KMS-11 (cell line): ENCODE data around the gene SPAG17.

ENCODE experiments used
- H2AFZ ChIP-seq: fragments of 200-600 bp; sonication (generic); 2 replicates; pipeline ENCODE4 v1.6.1; 2016; ENCODE audit warnings: antibody characterized with exemption, mixed run types, low read depth
- H3K27ac ChIP-seq: fragments of 200-600 bp; sonication (generic); 2 replicates; pipeline ENCODE4 v1.6.1; 2016; ENCODE audit warnings: mild to moderate bottlenecking, mixed run types
- H3K27me3 ChIP-seq: fragments of 200-600 bp; sonication (generic); 2 replicates; pipeline ENCODE4 v1.6.1; 2017; ENCODE audit warnings: mild to moderate bottlenecking, low read depth, mixed run types, moderate library complexity; ENCODE audit not compliant: insufficient read depth
- H3K36me3 ChIP-seq: fragments of 200-600 bp; sonication (generic); 2 replicates; pipeline ENCODE4 v1.6.1; 2017; ENCODE audit warnings: mild to moderate bottlenecking, mixed run types; ENCODE audit not compliant: insufficient read depth
- H3K4me1 ChIP-seq: fragments of 200-600 bp; sonication (generic); 2 replicates; pipeline ENCODE4 v1.6.1; 2016; ENCODE audit warnings: mild to moderate bottlenecking, low read depth, mixed run types; ENCODE audit not compliant: poor library complexity, severe bottlenecking
- H3K4me2 ChIP-seq: fragments of 200-600 bp; sonication (generic); 2 replicates; pipeline ENCODE4 v1.7.0; 2016; ENCODE audit warnings: mild to moderate bottlenecking, mixed run types
- H3K4me3 ChIP-seq: fragments of 200-600 bp; sonication (generic); IDR thresholded peaks from 2 replicates; pipeline ENCODE4 v1.6.1; 2017; ENCODE audit warnings: low read depth, low read length, mixed read lengths; ENCODE audit not compliant: insufficient read depth
- H3K79me2 ChIP-seq: fragments of 200-600 bp; sonication (generic); 2 replicates; pipeline ENCODE4 v1.6.1; 2016; ENCODE audit warnings: low read depth, mixed run types; ENCODE audit not compliant: insufficient read depth
- H3K9ac ChIP-seq: fragments of 200-600 bp; sonication (generic); 2 replicates; pipeline ENCODE4 v1.6.1; 2016; ENCODE audit warnings: mild to moderate bottlenecking, mixed run types
- H4K20me1 ChIP-seq: fragments of 200-600 bp; sonication (generic); 2 replicates; pipeline ENCODE4 v1.6.1; 2016; ENCODE audit warnings: mild to moderate bottlenecking, mixed run types; ENCODE audit not compliant: insufficient read depth
- CTCF ChIP-seq: fragments of 200-600 bp; sonication (generic); conservative IDR thresholded peaks from 2 replicates; pipeline ENCODE4 v1.6.1; 2017; ENCODE audit warnings: low read depth, mild to moderate bottlenecking, antibody characterized with exemption, low read length, moderate library complexity, mixed read lengths

The SPAG17 gene

GRCh38 chr1:118188411-118188810 is 3.4 kb upstream of the SPAG17 start:
- H2AFZ ChIP-seq: no peak overlapping the region
- H4K20me1 ChIP-seq: no peaks in the 10 kb centered on the region
- H3K36me3 ChIP-seq: no peaks in the 10 kb centered on the region
- H3K79me2 ChIP-seq: no peaks in the 10 kb centered on the region
- TF ChIP-seq CTCF: no peak
- no peak overlapping the region for H3K4me2 ChIP-seq
- H3K4me3 ChIP-seq: no peak overlapping the region
- H3K27ac ChIP-seq: no peak overlapping the region
- no peak overlapping the region for H3K9ac ChIP-seq
- no peaks in the 10 kb centered on the region for H3K4me1 ChIP-seq
- no peaks in the 10 kb centered on the region for H3K27me3 ChIP-seq

DNA sequence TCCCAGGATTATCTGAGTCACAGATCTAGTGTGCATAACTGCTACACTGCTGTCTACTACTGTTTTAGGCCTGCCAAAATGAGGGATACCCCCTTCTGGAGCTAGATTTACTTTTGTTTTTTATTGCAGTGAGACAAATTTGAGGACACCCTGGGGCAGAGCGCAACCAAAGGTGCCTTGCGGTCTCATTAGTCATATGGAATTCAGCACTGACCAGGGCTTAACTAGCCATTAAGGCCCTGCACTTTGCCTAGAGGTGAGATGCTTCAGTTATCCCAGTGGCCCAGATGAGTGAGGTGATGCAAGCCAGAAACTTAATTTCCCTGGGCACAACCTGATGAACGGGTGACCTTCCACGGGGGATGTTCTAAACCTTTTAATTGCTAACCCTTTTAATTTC is 998 bp upstream of the SPAG17 start:
- H3K9ac ChIP-seq: no peak overlapping the region
- H2AFZ ChIP-seq: no peak overlapping the region
- no peak for TF ChIP-seq CTCF
- no peaks in the 10 kb centered on the region for H3K36me3 ChIP-seq
- no peaks in the 10 kb centered on the region for H3K79me2 ChIP-seq
- H3K4me1 ChIP-seq: no peaks in the 10 kb centered on the region
- H3K4me2 ChIP-seq: no peak overlapping the region
- no peak overlapping the region for H3K4me3 ChIP-seq
- no peaks in the 10 kb centered on the region for H3K27me3 ChIP-seq
- H4K20me1 ChIP-seq: no peaks in the 10 kb centered on the region
- H3K27ac ChIP-seq: no peak overlapping the region

GRCh38 chr1:118184739-118185083 is 317 bp downstream of the SPAG17 start:
- no peak overlapping the region for H3K27ac ChIP-seq
- no peaks in the 10 kb centered on the region for H3K4me1 ChIP-seq
- H3K79me2 ChIP-seq: no peaks in the 10 kb centered on the region
- no peaks in the 10 kb centered on the region for H3K36me3 ChIP-seq
- H3K9ac ChIP-seq: no peak overlapping the region
- no peaks in the 10 kb centered on the region for H3K27me3 ChIP-seq
- peak overlapping the region; percentile 38; the same call in 1 of the 2 replicates for H2AFZ ChIP-seq
- H4K20me1 ChIP-seq: no peaks in the 10 kb centered on the region
- H3K4me3 ChIP-seq: no peak overlapping the region
- H3K4me2 ChIP-seq: peak overlapping the region; percentile 36; the same call in 1 of the 2 replicates
- TF ChIP-seq CTCF: no peak

GRCh38 chr1:118183586-118183985 is 1.4 kb downstream of the SPAG17 start:
- Histone ChIP-seq H3K4me1 (no peaks in the 10 kb centered on the region), H3K9ac (no peak overlapping the region), H3K4me3 (no peak overlapping the region), H3K27ac (no peak overlapping the region), H2AFZ (no peak overlapping the region), H4K20me1 (no peaks in the 10 kb centered on the region), H3K36me3 (no peaks in the 10 kb centered on the region), H3K4me2 (no peak overlapping the region), H3K27me3 (no peaks in the 10 kb centered on the region), H3K79me2 (no peaks in the 10 kb centered on the region)
- TF ChIP-seq CTCF: no peak

DNA sequence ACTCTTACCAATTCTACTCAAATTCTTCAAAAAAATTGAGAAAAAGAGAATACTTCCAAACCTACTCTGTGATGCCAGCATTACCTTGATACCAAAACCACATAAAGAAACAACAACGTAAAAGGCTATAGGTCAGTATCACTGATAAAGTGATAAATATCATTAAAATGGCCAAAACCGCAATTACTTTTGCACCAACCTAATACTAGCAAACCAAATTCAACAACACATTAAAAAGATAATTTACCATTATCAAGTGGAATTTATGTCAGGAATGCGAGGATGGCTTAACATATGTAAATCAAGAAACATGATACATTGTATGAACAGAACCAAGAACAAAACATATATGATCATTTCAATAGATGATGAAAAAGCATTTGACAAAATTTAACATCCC is 7.0 kb downstream of the SPAG17 start:
- H3K4me1 ChIP-seq: no peaks in the 10 kb centered on the region
- no peak overlapping the region for H3K9ac ChIP-seq
- no peaks in the 10 kb centered on the region for H3K27me3 ChIP-seq
- H3K36me3 ChIP-seq: no peaks in the 10 kb centered on the region
- TF ChIP-seq CTCF: no peak
- no peaks in the 10 kb centered on the region for H4K20me1 ChIP-seq
- no peak overlapping the region for H3K4me3 ChIP-seq
- no peak overlapping the region for H2AFZ ChIP-seq
- no peak overlapping the region for H3K4me2 ChIP-seq
- H3K27ac ChIP-seq: no peak overlapping the region
- H3K79me2 ChIP-seq: no peaks in the 10 kb centered on the region
